GM19238 (cell line): Measurements from ENCODE around the gene MAGEF1.

Experiments used
- DNase-seq: peaks from one replicate; pipeline ENCODE4 v3.0.0; 2011; ENCODE audit warnings: low spot score; ENCODE audit not compliant: insufficient read length

The MAGEF1 gene

DNA sequence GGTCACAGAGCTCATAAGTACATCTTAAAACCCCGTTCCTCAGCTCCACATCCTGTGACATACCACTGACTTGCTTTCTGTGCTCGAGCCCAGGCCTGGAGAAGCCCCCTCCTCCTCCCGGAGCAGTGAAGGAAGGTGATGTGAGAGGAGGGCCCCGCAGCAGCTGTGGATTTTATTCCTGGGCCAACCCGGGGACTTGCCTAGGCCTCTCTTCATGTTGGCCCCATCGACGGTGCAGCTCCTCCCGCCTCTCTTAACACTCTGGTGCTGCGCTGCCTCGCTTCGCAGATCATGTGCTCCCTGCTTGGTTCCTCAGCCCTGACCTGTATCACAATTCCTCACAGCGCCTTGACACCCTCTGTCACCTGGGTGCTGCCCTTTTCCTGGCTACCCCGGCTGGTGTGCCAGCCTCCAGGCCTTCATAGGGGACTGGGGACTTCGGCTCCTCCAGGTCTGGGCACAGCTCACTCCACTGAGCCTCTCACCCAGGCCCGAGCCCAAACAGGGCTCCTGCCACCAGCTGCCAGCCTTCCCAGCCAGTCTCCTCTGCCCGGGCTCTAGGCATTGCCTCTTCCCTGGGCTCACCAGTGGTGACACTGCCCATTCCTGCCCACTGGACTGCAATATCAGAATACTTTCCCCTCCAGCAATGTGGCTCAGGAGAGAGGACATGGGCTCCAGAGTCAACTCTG, 21.5 kb downstream of the MAGEF1 start:
- DNase-seq = no peak

DNA sequence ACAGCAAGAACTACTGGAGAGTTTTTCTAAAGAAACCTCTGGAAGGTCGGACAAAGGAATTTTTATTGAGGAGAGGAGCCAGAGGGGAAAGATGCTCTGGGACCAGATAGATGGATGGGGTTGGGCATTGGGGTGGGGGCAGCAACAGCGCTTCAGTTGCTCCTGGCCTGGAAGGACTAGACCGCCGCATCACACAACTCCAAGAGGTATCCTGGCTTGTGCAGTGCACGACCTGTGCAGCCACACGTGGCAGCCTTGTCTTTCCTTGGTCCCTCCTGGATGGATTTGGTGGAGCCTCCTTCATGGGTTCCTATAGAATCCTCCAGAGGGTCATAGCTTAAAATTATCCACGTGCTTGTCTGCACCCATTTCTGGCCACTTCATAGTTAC, 23.0 kb downstream of the MAGEF1 start:
- no peak for DNase-seq

- DNase-seq = no peak
Observed at GRCh38 chr3:184688251-184688881, 23.5 kb downstream of the MAGEF1 start.

GRCh38 chr3:184687363-184688015, 24.4 kb downstream of the MAGEF1 start:
- DNase-seq = no peak

GRCh38 chr3:184685646-184686045, 26.2 kb downstream of the MAGEF1 start:
- no peak for DNase-seq

GRCh38 chr3:184685055-184685454, 26.8 kb downstream of the MAGEF1 start:
- DNase-seq = no peak

GRCh38 chr3:184683900-184684560, 27.8 kb downstream of the MAGEF1 start:
- DNase-seq = no peak

- DNase-seq = no peak
Observed at GRCh38 chr3:184683234-184683633, 28.6 kb downstream of the MAGEF1 start.

GRCh38 chr3:184682671-184683070, 29.2 kb downstream of the MAGEF1 start:
- DNase-seq = no peak

DNA sequence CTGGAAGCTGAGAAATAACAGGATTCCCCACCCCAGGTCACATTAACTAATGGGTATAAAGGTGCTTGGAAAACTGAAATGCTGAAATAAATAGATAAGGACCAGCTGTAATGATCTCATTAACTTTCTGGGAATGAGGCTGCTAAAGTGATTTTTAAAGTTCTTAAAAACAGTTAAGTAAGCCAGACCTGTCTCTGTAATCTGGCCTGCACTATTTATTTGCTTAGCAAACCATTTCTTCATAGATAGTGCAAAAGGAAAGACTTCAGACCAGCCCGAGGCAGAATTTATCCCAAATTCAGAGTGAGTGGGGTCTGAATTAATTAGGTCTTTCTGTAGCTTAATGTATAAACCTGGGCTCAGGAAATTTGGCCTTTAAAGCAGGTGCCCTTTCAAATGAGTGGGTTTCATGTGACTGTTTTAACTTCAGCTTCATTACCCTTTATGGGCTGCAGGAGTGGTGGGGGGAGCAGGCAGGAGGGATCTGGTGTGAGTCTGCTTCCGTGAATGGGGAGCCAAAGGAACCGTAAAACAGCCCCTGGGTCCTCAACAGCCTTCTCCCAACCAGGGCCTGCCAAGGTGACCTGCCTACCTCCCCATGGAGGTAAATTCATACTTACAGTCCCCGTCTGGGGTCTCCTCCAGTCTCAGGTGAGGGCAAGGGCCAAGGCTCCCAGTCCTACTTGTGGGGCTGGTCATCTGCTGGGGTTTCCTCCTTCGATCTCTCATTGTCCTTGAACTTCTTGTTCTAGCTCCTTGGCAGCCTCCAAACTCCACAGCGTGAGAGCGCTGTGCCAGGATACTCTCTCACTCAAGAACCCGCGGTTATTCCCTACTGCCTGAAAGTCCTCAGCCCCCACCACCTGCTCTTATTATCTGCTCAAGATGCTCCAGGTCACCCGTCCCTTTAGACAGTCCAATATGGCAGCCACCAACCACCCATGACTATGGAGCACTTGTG, 31.2 kb downstream of the MAGEF1 start:
- no peak for DNase-seq

DNA sequence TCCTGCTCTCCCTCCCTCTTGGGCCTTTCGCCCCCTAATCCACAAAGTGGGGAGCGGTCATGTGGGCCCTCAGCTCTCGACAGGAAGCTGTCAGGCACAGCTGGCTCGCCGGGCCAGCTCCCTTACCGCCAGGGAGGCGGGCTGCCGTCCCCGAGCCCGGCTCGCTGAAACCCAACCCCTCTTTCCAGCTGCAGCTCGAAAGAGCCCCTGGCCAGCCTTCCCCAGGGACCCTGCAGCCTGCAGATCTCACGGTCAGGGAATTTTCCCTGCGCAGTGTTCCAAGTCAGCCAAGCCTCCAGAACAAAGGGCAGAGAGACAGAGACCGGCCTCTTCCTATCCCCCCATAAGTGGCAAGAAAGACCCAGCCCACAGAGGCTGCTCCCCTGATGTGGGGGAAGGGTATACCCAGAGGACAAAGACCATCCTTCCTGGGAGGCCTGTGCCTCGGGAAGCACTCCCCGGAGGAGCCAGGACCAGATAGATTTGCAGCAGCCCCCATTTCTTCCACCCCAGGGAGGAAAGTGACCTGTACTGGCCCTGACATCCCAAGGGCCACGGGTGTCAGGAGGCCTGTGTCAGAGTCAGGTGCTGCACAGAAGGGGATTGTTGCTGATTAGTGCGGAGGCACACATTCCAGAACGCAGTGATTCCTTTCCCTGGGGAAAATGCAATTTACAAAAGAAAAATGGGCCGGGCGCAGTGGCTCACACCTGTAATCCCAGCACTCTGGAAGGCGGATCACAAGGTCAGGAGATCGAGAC, 32.6 kb downstream of the MAGEF1 start:
- DNase-seq = no peak

GRCh38 chr3:184678317-184679055, 33.4 kb downstream of the MAGEF1 start:
- DNase-seq = no peak

- no peak for DNase-seq
Observed at GRCh38 chr3:184677344-184678316, 34.2 kb downstream of the MAGEF1 start.

GRCh38 chr3:184676927-184677326, 34.9 kb downstream of the MAGEF1 start:
- no peak for DNase-seq

DNA sequence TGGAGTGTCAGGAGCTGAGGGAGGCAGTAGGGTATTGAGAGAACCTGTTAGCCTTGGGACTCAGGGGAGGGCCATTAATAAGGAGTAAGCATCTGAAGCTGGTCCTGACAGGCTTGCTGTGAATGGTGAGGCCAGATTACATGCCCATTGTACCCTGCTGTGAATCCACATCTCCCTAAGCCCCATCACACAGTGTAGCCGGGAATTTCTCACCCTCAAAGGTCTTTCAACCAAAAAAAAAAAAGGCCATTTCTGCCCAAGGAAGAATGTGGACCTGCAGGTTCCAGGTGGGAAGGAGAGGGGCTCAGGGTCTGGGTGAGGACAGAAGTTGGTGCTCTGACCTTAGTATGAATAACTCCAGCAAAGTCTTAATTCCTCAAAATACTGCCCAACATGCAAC, 37.2 kb downstream of the MAGEF1 start:
- DNase-seq = no peak

GRCh38 chr3:184672977-184673870, 38.6 kb downstream of the MAGEF1 start:
- DNase-seq = no peak

DNA sequence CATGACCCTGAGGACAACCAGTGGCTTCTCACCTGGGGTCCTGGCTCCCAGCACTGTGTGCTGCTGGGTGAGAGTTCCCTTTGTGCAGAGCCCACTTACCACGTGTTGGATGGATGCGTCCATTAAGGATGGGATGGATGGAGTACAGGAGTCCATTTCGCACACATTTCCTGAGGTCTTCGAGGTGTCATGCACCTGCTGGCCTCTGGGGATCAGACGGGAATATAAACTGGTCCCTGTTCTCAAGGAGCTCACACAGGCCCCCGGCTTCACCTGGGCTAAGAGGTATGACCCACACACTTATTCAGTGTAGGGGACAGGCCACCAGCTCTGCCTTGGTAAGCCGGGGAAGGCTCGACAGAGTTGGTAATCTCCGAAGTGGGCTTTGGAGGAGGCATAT, 39.5 kb downstream of the MAGEF1 start:
- no peak for DNase-seq
